ENCODE measurements around the gene ACAP2.

- TF ChIP-seq CTCF (IDR thresholded peaks at IDR 0.05): no peak
- TF ChIP-seq POLR2AphosphoS5 (IDR thresholded peaks at IDR 0.05): no peak
- no peak for TF ChIP-seq POLR2A (IDR thresholded peaks at IDR 0.05)
Observed at GRCh38 chr3:195468391-195468776, 25.6 kb upstream of the ACAP2 start.

All from gastroesophageal sphincter (tissue), 3 donors.